GM18511 (cell line): Measurements from ENCODE around the gene EVI5L.
"Not testable (repeated sequence)": the region's sequence is repeated elsewhere in the genome, so short reads cannot be mapped to it uniquely, and the experiment has no call there.

ENCODE experiments used
- ATAC-seq: cut with Tn5 transposase; IDR thresholded peaks from one replicate; pipeline ENCODE4 v1.9.1; 2021; ENCODE audit warnings: mild to moderate bottlenecking, moderate library complexity; ENCODE audit not compliant: unreplicated experiment

The EVI5L gene

GRCh38 chr19:7845390-7846154 is 15.6 kb downstream of the EVI5L start:
- ATAC-seq, result no peak

DNA sequence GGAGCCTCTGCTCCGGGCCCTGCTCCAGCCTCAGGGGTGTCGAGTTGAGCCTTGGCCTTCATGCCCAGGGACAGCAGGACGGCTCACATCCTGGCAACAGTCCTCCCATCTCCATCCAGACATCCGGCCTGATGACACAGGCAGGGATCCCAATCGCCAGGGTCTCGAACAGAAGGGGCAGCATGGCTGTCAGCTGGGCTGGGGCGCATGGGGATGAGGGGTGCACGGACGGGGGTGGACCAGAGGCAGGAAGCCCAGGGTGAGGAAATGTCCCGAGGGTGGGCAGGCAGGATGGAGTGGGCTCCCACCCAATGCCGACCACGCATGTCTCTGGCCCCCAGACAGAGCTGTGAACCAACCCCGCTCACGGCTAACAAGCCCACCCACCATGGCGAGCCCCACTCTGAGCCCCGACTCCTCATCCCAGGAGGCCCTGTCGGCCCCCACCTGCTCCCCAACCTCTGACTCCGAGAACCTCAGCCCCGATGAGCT is 16.2 kb downstream of the EVI5L start:
- no peak for ATAC-seq

GRCh38 chr19:7847664-7848063 is 17.6 kb downstream of the EVI5L start:
- no peak for ATAC-seq

DNA sequence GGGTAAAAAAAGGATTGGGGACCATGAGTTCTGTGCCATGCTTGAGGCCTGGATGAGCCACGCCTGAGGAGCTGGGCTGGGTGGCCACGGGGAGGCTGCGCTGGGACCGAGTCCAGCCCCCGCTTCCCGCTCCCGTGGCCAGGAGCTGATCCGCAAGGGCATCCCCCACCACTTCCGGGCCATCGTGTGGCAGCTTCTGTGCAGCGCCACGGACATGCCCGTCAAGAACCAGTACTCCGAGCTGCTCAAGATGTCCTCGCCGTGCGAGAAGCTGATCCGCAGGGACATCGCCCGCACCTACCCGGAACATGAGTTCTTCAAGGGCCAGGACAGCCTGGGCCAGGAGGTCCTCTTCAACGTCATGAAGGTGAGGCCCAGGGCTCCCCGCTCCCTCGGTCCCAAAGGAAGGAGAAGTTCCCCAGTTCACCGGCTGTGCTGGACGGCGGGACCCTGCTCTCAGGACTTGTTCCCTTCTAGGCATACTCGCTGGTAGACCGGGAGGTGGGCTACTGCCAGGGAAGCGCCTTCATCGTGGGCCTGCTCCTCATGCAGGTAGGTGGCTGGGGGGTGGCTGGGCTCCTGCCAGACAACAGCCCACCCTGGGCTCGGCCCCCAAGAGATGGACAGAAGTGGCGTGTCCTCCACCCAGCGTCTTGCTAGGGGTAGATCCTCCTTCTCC is 18.9 kb downstream of the EVI5L start:
- no peak for ATAC-seq

DNA sequence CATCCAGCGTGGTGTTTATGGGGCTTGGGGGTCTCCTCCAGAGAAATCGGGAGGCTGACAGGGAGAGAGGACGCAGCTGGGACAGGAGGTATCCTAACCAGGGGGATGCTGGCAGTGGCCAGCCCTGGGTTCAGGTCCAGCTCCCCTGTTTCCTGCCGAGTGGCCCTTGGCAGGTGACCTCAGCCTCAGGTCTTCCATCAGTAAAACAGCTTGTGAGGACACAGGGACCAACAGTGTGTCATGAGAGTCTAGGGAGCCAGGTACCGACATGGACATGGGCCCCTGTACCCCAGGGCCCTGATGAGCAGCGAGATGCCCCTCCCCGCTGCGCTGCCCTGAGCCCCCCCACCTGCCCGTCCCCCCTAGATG is 19.6 kb downstream of the EVI5L start:
- ATAC-seq, result no peak

- ATAC-seq, result no peak
Measured at GRCh38 chr19:7850000-7850813, 20.2 kb downstream of the EVI5L start.

DNA sequence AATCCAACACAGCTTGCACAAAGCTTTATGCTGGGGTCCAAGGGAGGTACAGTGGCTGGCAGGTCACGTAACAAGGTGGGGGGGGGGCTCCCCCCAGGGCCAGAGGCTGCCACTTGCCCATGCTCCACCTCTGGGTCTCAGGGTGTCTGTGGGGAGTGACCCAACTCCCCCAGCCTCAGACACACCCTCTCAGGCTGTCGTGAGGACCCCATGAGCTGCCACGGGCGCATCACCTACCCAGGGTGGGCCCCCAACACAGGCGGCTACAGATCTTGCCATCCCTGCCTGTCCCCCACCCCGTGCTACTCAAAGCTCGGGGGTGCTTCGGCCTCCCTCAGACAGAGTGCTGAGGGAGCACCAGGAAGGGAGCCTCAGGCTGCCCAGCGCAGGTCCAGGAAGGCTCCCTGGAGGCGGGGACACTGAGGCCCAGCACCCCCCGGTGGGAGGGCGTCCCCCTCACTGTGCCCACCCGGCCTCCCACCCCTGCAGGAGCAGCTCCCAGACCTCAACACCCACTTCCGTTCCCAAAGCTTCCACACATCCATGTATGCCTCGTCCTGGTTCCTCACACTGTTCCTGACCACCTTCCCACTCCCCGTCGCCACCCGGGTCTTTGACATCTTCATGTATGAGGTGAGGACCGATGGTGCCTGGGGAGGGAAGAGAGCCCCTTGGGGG is 21.1 kb downstream of the EVI5L start:
- ATAC-seq, result no peak

DNA sequence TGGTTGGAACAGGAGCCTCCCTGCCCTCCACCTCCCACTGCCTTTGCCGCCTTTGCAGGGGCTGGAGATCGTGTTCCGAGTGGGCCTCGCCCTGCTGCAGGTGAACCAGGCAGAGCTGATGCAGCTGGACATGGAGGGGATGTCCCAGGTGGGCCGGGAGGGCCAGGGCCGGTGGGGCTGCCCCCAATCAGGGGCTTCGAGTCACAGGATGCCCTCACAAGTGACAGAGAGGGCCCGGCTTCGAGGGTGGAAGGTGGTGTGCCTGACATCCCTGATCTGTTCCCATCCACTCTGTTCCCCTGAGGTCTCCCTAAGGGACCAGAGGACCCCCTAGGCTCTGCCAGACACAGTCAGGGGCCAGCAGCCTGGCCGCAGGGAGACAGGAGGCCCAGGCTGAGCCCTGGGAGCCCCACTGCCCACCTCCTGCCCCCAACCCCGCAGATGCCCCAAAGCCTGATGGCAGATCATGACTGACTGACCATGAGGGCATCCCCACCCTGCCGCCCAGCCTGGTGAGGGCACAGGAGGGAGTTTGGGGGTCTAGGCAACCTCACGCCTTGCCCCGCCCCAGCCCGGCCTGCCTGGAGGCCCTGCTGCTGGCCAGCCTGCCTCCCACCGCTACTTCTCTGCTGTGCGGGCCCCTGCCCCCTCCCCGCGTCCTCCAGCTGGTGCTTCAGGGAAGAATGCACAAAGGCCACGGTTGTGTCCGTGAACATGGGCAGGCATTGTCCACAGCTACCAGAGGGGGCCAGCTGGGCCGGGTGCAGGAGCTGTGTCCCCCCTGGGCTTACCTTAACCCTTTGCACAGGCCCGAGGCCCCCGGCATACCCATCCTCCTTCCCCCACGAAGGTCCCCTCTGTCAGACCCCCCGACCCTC is 21.8 kb downstream of the EVI5L start:
- ATAC-seq, result no peak

- no peak for ATAC-seq
Measured at GRCh38 chr19:7852851-7853769, 23.1 kb downstream of the EVI5L start.

DNA sequence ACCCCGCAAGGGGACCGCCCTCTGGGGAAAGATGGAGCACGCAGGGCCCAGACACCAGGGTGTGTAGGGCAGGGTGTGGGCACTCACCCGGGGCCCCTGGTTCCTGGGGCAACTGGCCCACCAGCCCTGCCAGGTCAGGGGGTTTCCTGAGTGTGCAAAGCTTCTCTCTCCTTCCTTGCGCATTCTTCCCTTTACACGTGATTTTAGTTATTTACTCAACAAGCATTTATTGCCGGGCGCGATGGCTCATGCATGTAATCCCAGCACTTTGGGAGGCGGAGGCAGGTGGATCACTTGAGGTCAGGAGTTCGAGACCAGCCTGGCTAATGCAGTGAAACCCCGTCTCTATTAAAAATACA is 23.7 kb downstream of the EVI5L start:
- no peak for ATAC-seq

DNA sequence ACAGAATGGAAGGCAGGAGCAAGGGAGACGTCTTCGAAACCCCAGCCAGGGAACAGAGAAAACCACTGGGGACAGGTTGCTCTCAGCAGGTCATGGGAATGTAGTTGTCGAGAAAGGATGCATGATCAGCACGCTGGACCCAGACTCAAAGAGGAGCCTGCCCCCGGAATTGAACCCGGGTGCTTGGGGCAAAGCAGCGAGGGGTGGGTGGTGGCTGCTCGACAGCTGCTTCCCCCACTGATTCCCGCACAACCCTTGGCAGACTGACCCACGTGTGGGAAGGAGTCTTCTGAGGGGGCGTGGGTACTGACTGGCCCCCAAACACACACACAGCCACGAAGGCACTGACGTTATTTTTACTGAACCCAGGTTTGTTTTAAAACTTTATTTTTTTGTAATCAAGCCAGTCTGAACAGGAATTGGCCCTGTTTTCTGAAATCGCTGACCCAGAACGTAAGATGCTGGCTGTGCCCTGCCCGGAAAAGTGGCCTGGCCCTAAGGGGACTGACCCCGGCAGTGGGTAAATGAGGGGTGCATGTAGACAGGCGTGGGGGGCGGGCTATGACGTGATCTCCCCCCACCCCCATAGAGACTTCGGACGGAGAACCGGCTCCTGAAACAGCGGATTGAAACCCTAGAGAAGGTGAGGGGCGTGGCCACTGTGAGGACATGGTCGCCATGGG is 25.5 kb downstream of the EVI5L start:
- ATAC-seq, result no peak

- ATAC-seq, result no peak
Measured at GRCh38 chr19:7856109-7856591, 26.1 kb downstream of the EVI5L start.

- no peak for ATAC-seq
Measured at GRCh38 chr19:7856679-7857663, 27.0 kb downstream of the EVI5L start.

DNA sequence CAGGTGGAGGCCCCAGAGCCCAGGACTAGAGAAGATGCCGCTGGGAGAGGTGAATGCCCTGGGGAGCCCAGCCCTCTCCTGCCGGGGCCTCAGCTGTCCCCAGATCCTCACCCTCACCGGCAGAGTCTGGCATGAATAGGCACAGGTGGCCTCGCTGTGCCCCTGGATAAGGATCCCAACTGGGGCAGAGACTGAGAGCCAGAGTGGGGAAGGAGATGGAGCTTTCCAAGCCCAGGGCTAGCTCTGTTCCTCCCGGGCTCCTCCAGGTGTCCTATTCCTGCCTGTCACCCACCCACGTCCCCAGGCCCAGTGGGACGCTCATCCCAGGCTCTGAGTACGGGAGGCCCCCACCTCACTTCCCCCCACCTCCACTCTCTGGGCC is 27.7 kb downstream of the EVI5L start:
- no peak for ATAC-seq

DNA sequence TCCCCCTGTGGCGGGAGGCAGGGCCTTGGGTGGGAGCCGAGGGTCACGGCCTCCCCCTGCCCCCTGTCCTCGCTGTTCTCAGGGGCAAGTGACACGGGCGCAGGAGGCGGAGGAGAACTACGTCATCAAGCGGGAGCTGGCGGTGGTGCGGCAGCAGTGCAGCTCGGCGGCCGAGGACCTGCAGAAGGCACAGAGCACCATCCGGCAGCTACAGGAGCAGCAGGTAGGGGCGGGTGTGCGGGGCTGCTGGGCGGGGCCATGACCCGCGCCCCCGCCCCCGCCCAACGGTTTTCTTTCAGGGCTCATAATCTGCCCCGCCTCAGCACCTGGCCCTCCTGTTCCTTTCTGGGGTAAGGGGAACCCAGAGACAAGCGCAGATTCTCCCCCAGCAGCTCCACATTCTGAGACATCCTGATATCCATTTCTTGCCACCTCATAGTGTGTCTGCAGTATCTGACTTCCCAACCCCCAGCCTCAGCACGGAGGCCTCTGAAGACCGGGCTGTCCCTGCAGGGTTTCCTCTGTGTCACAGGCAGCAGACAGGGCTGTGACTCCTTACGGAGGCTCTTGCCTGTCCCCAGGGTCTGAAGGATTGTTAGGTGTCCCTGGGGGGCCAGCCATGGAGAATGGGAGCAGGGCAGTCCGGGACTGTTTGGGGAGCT is 28.2 kb downstream of the EVI5L start:
- no peak for ATAC-seq

- ATAC-seq, result not testable (repeated sequence)
Measured at GRCh38 chr19:7859087-7859486, 29.1 kb downstream of the EVI5L start.
